ENCODE results near the gene CBX2.

Gene CBX2

GRCh38 chr17:79814127-79814973 lies 36.4 kb downstream of the CBX2 start:
- H3K4me3 ChIP-seq (ENCODE audit: low read depth in 1 of 2, low read length in 1 of 2): no peak overlapping the region
- no peaks in the 10 kb centered on the region for H3K9me3 ChIP-seq
- no peak overlapping the region for H3K27ac ChIP-seq
- peaks cover 100% of the 10 kb centered on the region for H3K27me3 ChIP-seq
- no peaks in the 10 kb centered on the region for H3K36me3 ChIP-seq
- peaks cover 16 to 54% of the 10 kb centered on the region in 2 experiments for H3K4me1 ChIP-seq (ENCODE audit: control insufficient read depth in 1 of 2, insufficient read depth in 1 of 2, low read depth in 1 of 2, low read length in 1 of 2)
- no peak for TF ChIP-seq CTCF (IDR thresholded peaks at IDR 0.05)

GRCh38 chr17:79814974-79815835 lies 37.3 kb downstream of the CBX2 start:
- Histone ChIP-seq H3K27me3 (peaks cover 100% of the 10 kb centered on the region), H3K9me3 (no peaks in the 10 kb centered on the region), H3K36me3 (no peaks in the 10 kb centered on the region), H3K4me3 (ENCODE audit: low read depth in 1 of 2, low read length in 1 of 2) (peak overlapping the region in 1 of 2 experiments; percentile 28), H3K4me1 (ENCODE audit: control insufficient read depth in 1 of 2, insufficient read depth in 1 of 2, low read depth in 1 of 2, low read length in 1 of 2) (peaks cover 16 to 47% of the 10 kb centered on the region in 2 experiments), H3K27ac (no peak overlapping the region)
- TF ChIP-seq CTCF (IDR thresholded peaks at IDR 0.05): no peak

GRCh38 chr17:79815836-79816461 lies 38.0 kb downstream of the CBX2 start:
- Histone ChIP-seq H3K9me3 (no peaks in the 10 kb centered on the region), H3K27ac (no peak overlapping the region), H3K4me1 (ENCODE audit: control insufficient read depth in 1 of 2, insufficient read depth in 1 of 2, low read depth in 1 of 2, low read length in 1 of 2) (peaks cover 16 to 40% of the 10 kb centered on the region in 2 experiments), H3K27me3 (peaks cover 100% of the 10 kb centered on the region), H3K4me3 (ENCODE audit: low read depth in 1 of 2, low read length in 1 of 2) (no peak overlapping the region), H3K36me3 (no peaks in the 10 kb centered on the region)
- TF ChIP-seq CTCF (IDR thresholded peaks at IDR 0.05): no peak

- no peaks in the 10 kb centered on the region for H3K9me3 ChIP-seq
- no peaks in the 10 kb centered on the region for H3K36me3 ChIP-seq
- no peak overlapping the region for H3K4me3 ChIP-seq (ENCODE audit: low read depth in 1 of 2, low read length in 1 of 2)
- peaks cover 100% of the 10 kb centered on the region for H3K27me3 ChIP-seq
- peaks cover 5 to 21% of the 10 kb centered on the region in 2 experiments for H3K4me1 ChIP-seq (ENCODE audit: control insufficient read depth in 1 of 2, insufficient read depth in 1 of 2, low read depth in 1 of 2, low read length in 1 of 2)
- no peak for TF ChIP-seq CTCF (IDR thresholded peaks at IDR 0.05)
- H3K27ac ChIP-seq: no peak overlapping the region
Observed at GRCh38 chr17:79818026-79818758, 40.2 kb downstream of the CBX2 start.

GRCh38 chr17:79819085-79819484 lies 41.1 kb downstream of the CBX2 start:
- Histone ChIP-seq H3K9me3 (no peaks in the 10 kb centered on the region), H3K27ac (no peak overlapping the region), H3K27me3 (peaks cover 100% of the 10 kb centered on the region), H3K4me3 (ENCODE audit: low read depth in 1 of 2, low read length in 1 of 2) (no peak overlapping the region), H3K36me3 (no peaks in the 10 kb centered on the region), H3K4me1 (ENCODE audit: control insufficient read depth in 1 of 2, insufficient read depth in 1 of 2, low read depth in 1 of 2, low read length in 1 of 2) (peaks cover 5 to 16% of the 10 kb centered on the region in 2 experiments)
- TF ChIP-seq CTCF (IDR thresholded peaks at IDR 0.05): no peak
